ENCODE data around the gene HECW1. TPM values are rescaled to one million over a fixed set of nuclear protein-coding genes. Genes with fewer than 3 reads are reported as not detected.

The HECW1 gene
- total RNA-seq, 4 donors from 2014 or later = 1.2 to 3.9 (median 2.0) TPM

- in situ Hi-C loops (cut with MboI; ENCODE audit: low sequenced_read_pairs in 4 of 4) = no loop called here
- TF ChIP-seq CTCF (IDR thresholded peaks at IDR 0.05 in 4 of 5, conservative IDR thresholded peaks at IDR 0.05 in 1 of 5) (no peak), POLR2A (IDR thresholded peaks at IDR 0.05) (no peak)
- Histone ChIP-seq H3K27me3 (no peaks in the 10 kb centered on the region), H3K4me1 (no peaks in the 10 kb centered on the region), H3K4me3 (no peak overlapping the region), H3K27ac (no peak overlapping the region), H3K9me3 (no peaks in the 10 kb centered on the region), H3K36me3 (no peaks in the 10 kb centered on the region)
- intact Hi-C loops (cut with DNase I; ENCODE audit: low total_unique reads) = no loop called here
- no peak for ATAC-seq
- no peak for DNase-seq
Measured at GRCh38 chr7:43308913-43309705, 196.7 kb downstream of the HECW1 start.

- H3K4me1 ChIP-seq = no peaks in the 10 kb centered on the region
- no peak overlapping the region for H3K4me3 ChIP-seq
- H3K9me3 ChIP-seq = no peaks in the 10 kb centered on the region
- no peak overlapping the region for H3K27ac ChIP-seq
- no peak for TF ChIP-seq CTCF (IDR thresholded peaks at IDR 0.05 in 4 of 5, conservative IDR thresholded peaks at IDR 0.05 in 1 of 5)
- TF ChIP-seq POLR2A (IDR thresholded peaks at IDR 0.05) = no peak
- H3K27me3 ChIP-seq = no peaks in the 10 kb centered on the region
- in situ Hi-C loops (cut with MboI; ENCODE audit: low sequenced_read_pairs in 4 of 4) (no loop called here), intact Hi-C loops (cut with DNase I; ENCODE audit: low total_unique reads) (no loop called here)
- ATAC-seq = no peak
- DNase-seq = no peak
- no peaks in the 10 kb centered on the region for H3K36me3 ChIP-seq
Measured at GRCh38 chr7:43309706-43310022, 197.2 kb downstream of the HECW1 start.

- Histone ChIP-seq H3K4me1 (no peaks in the 10 kb centered on the region), H3K27ac (no peak overlapping the region), H3K27me3 (no peaks in the 10 kb centered on the region), H3K36me3 (no peaks in the 10 kb centered on the region), H3K9me3 (no peaks in the 10 kb centered on the region), H3K4me3 (no peak overlapping the region)
- ATAC-seq = no peak
- TF ChIP-seq CTCF (IDR thresholded peaks at IDR 0.05 in 4 of 5, conservative IDR thresholded peaks at IDR 0.05 in 1 of 5) (no peak), POLR2A (IDR thresholded peaks at IDR 0.05) (no peak)
- intact Hi-C loops (cut with DNase I; ENCODE audit: low total_unique reads) = no loop called here
- in situ Hi-C loops (cut with MboI; ENCODE audit: low sequenced_read_pairs in 4 of 4) = no loop called here
- DNase-seq = no peak
Measured at GRCh38 chr7:43311052-43311451, 198.6 kb downstream of the HECW1 start.

GRCh38 chr7:43311694-43312093, 199.2 kb downstream of the HECW1 start:
- intact Hi-C loops (cut with DNase I; ENCODE audit: low total_unique reads) (no loop called here), in situ Hi-C loops (cut with MboI; ENCODE audit: low sequenced_read_pairs in 4 of 4) (no loop called here)
- Histone ChIP-seq H3K4me3 (no peak overlapping the region), H3K9me3 (no peaks in the 10 kb centered on the region), H3K27me3 (no peaks in the 10 kb centered on the region), H3K27ac (no peak overlapping the region), H3K4me1 (no peaks in the 10 kb centered on the region), H3K36me3 (no peaks in the 10 kb centered on the region)
- ATAC-seq (no peak), DNase-seq (no peak)
- TF ChIP-seq POLR2A (IDR thresholded peaks at IDR 0.05) = no peak
- no peak for TF ChIP-seq CTCF (IDR thresholded peaks at IDR 0.05 in 4 of 5, conservative IDR thresholded peaks at IDR 0.05 in 1 of 5)
